Bronchial epithelial cell (primary cell): ENCODE data around the gene TOMM22. TPM values are rescaled to one million over a fixed set of nuclear protein-coding genes. Genes with fewer than 3 reads are reported as not detected.
A peak's percentile ranks its signal among the peaks of the same experiment; 100 is the strongest.

ENCODE experiments used
- DNase-seq: peaks from one replicate; pipeline ENCODE4 v3.0.0-alpha.2; 2010; ENCODE audit warnings: low read depth
- FAIRE-seq: peaks from 2 replicates; lab custom pipeline; 2011; peaks lifted over from hg19 to GRCh38; lab: Jason Lieb, UNC
- H3K27me3 ChIP-seq: 2 replicates; pipeline ENCODE4 v1.5.1; 2011; ENCODE audit warnings: low read length; ENCODE audit not compliant: control insufficient read depth, insufficient read depth
- H3K36me3 ChIP-seq: 2 replicates; pipeline ENCODE4 v1.5.1; 2011; ENCODE audit warnings: low read length; ENCODE audit not compliant: control insufficient read depth, insufficient read depth
- H3K4me3 ChIP-seq: 2 replicates; pipeline ENCODE4 v1.5.1; 2011; ENCODE audit warnings: mild to moderate bottlenecking, low read depth, low read length, control low read depth
- total RNA-seq: library from RNA; depleted of rRNA; stranded (reverse); fragments of >200 nt; gene quantifications from 2 replicates; pipeline ENCODE4 v1.2.1, GENCODE V29; 2014
- TF ChIP-seq, protein P1 (sequence below): IDR thresholded peaks from 2 replicates; pipeline ENCODE4 v1.5.1; 2011; ENCODE audit warnings: mild to moderate bottlenecking, moderate library complexity, low read length, control low read depth, inconsistent platforms; ENCODE audit not compliant: insufficient read depth, severe bottlenecking

TOMM22 gene
- total RNA-seq, 1 donor from 2014 or later = 70.0 TPM

GRCh38 chr22:38645430-38645829 is 36.3 kb upstream of the TOMM22 start:
- FAIRE-seq = no peak
- Histone ChIP-seq H3K4me3 (no peak overlapping the region), H3K27me3 (no peaks in the 10 kb centered on the region), H3K36me3 (no peaks in the 10 kb centered on the region)
- peak; percentile 86 for DNase-seq
- TF ChIP-seq, protein P1, sequence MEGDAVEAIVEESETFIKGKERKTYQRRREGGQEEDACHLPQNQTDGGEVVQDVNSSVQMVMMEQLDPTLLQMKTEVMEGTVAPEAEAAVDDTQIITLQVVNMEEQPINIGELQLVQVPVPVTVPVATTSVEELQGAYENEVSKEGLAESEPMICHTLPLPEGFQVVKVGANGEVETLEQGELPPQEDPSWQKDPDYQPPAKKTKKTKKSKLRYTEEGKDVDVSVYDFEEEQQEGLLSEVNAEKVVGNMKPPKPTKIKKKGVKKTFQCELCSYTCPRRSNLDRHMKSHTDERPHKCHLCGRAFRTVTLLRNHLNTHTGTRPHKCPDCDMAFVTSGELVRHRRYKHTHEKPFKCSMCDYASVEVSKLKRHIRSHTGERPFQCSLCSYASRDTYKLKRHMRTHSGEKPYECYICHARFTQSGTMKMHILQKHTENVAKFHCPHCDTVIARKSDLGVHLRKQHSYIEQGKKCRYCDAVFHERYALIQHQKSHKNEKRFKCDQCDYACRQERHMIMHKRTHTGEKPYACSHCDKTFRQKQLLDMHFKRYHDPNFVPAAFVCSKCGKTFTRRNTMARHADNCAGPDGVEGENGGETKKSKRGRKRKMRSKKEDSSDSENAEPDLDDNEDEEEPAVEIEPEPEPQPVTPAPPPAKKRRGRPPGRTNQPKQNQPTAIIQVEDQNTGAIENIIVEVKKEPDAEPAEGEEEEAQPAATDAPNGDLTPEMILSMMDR = no peak

- DNase-seq (peak; percentile 18), FAIRE-seq (peak; percentile 36)
- no peaks in the 10 kb centered on the region for H3K27me3 ChIP-seq
- TF ChIP-seq, protein P1 = no peak
- no peak overlapping the region for H3K4me3 ChIP-seq
- no peaks in the 10 kb centered on the region for H3K36me3 ChIP-seq
Observed at GRCh38 chr22:38649841-38650522, 31.8 kb upstream of the TOMM22 start.

DNA sequence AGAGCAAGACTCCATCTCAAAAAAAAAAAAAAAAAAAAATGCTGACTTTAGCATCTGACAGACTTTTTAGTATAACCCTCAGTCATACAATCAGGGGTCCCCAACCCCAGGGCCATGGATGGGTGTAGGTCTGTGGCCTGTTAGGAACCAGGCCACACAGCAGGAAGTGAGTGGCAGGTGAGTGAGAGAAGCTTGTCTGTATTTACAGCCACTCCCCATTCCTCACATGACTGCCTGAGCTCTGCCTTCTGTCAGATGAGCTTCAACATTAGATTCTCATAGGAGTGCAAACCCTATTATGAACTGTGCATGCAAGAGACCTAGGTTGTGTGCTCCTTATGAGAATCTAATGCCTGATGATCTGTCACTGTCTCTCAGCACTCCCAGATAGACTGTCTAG is 28.9 kb upstream of the TOMM22 start:
- FAIRE-seq = no peak
- no peak overlapping the region for H3K4me3 ChIP-seq
- DNase-seq = peak; percentile 16
- H3K36me3 ChIP-seq = no peaks in the 10 kb centered on the region
- TF ChIP-seq, protein P1 = no peak
- H3K27me3 ChIP-seq = no peaks in the 10 kb centered on the region

GRCh38 chr22:38653741-38654140 is 28.0 kb upstream of the TOMM22 start:
- Histone ChIP-seq H3K4me3 (no peak overlapping the region), H3K27me3 (no peaks in the 10 kb centered on the region), H3K36me3 (no peaks in the 10 kb centered on the region)
- TF ChIP-seq, protein P1 = no peak
- no peak for FAIRE-seq
- DNase-seq = no peak

GRCh38 chr22:38655519-38656255 is 26.1 kb upstream of the TOMM22 start:
- Histone ChIP-seq H3K27me3 (no peaks in the 10 kb centered on the region), H3K36me3 (no peaks in the 10 kb centered on the region), H3K4me3 (peak overlapping the region; percentile 90)
- FAIRE-seq = no peak
- TF ChIP-seq, protein P1 = no peak
- no peak for DNase-seq
